ENCODE measurements around the gene TST.

Gene TST

DNA sequence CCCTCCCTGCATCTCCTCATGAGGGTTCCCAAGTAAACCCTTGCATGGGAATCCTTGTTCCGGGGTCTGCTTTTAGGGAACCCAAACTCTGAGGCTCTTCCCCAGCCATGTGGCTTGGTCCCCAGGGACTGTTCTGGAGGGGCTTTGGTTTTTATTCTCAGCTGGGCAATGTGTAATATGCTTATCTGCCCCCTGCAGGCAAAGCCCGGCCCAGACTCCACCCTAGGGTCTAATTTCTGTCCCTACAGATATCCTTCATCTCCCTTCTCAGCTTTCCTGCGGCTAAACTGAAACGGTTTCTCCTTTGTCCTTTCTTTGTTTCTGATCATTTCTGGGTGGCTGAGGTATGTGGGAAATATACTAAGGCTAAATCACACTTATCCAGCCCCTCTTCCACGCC, 37.1 kb downstream of the TST start:
- no peak for DNase-seq (ENCODE audit: low read depth)

DNA sequence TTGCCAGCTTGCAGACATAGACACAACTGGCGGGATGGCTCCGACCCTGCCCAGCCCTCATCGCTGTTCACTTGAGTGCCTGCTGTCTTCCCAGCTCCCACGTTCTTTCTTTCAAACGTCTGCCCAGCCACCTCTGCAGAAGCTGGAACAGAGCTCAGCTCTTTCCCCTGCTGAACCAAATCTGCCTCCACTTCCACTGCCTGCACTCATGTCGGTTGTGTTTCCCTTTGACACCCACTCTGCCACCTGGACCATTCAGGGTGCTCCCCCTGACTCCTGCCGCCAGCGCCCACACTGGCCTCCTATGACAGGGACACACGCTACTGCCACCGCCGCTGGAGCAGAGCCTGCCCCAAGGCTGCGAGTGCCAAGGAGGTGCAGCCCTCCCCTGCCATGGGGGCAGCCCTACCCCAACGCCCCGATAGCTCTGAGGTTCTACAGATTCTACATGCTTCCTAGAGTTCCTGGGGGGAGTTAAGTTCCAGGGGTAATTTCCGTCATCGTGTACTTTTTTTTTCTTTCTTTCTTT, 37.9 kb downstream of the TST start:
- DNase-seq (ENCODE audit: low read depth): no peak

DNA sequence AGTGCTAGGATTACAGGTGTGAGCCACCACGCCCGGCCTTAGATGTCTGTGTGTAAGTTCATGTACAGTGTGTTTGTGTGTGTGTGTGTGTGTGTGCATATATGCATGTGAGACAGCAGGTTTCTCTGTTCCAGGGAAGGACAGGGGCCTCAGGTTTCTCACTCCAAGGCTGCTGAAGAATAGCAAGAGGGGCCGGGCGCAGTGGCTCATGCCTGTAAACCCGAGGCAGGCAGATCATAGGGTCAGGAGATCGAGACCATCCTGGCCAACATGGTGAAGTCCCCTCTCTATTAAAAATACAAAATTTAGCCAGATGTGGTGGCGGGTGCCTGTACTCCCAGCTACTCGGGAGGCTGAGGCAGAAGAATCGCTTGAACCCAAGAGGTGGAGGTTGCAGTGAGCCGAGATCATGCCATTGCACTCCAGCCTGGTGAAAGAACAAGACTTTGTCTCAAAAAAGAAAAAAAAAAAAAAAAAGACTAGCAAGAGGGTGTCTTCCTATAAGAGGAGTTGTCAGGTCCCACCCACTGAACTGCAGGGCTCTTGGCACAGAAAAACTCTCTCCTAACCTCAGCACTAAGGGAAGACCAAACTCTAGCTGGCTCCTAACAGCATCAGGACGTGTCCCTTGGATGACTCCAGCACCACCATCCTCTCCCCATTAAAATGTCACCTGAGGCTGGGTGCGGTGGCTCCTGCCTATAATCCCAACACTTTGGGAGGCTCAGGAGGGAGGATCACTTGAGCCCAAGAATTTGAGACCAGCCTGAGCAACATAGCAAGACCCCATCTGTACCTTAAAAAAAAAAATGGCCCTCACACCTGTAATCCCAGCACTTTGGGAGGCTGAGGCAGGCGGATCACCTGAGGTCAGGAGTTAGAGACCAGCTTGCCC, 40.0 kb downstream of the TST start:
- no peak for DNase-seq (ENCODE audit: low read depth)

DNA sequence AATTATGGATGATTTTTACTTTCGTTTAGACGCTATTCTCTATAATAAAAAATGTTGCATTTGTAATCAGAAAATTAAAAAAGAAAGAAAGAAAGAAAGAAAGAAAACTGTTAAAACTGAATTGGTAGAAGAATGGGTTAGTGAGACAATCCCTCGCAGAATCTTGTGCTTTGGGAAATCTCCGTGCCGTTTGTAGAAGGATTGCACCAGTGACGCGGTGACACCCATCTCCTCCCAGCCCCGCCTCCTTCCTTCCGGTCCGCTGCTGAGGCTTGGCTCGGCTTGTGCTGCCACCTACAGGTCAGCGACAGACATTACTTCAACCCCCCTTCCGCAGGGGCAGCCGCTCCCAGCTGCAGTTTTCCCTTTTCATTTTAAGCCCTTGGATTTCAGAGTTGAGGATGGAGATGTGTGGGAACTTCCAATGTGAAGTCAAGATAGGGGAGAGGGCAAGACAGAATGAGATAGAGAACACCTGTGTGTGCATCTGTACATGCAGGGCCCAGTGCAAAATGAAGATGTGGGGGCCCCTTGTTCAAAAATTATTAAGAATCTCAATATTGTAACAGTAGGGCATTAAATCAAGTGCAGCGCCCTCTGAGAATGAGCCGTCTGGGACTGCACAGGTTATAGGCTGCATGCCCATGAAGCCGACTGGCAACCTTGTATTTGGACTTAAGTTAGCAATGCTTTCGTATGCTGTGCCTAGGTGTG, 41.1 kb downstream of the TST start:
- peak; percentile 88 for DNase-seq (ENCODE audit: low read depth)

DNA sequence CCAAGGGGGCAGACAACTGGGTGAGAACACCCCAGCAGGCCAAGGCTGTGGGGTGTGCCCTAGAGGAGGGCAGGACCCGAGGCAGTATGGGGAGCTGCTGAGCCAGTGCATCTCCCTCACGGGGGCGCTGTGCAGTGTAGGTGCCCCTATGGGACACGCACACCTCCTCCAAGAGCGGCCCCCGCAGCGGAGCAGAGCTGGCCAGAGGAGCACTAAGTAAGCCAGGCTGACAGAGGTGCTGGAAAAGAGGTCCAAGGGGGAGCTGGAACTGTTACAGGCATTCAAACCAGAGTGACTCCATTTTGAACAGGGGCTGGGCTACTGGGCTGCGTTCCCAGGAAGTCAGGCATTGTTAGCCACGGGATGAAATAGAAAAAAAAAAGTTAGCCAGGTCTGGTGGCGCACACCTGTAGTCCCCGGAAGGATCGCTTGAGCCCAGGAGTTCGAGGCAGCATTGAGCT, 41.8 kb downstream of the TST start:
- DNase-seq (ENCODE audit: low read depth): peak; percentile 70

DNA sequence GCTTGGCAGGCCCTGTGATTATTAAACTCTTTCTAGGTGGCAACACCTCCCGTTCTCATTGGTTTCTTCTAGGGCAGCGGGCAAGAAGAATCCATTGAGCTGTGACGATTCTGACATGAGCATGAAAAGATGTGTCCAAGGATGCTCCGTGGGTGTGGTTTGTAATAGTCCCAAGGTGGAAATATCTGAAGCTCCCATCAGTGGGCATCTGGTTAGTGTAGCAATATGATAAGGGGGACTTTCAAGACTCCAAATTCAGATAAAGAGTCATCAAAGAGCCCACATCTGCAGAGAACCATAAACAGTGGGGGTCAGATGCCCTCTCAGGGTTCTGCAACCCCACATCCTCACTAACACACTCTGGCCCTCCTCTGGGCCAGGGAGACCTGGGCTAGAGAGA, 42.6 kb downstream of the TST start:
- no peak for DNase-seq (ENCODE audit: low read depth)

DNA sequence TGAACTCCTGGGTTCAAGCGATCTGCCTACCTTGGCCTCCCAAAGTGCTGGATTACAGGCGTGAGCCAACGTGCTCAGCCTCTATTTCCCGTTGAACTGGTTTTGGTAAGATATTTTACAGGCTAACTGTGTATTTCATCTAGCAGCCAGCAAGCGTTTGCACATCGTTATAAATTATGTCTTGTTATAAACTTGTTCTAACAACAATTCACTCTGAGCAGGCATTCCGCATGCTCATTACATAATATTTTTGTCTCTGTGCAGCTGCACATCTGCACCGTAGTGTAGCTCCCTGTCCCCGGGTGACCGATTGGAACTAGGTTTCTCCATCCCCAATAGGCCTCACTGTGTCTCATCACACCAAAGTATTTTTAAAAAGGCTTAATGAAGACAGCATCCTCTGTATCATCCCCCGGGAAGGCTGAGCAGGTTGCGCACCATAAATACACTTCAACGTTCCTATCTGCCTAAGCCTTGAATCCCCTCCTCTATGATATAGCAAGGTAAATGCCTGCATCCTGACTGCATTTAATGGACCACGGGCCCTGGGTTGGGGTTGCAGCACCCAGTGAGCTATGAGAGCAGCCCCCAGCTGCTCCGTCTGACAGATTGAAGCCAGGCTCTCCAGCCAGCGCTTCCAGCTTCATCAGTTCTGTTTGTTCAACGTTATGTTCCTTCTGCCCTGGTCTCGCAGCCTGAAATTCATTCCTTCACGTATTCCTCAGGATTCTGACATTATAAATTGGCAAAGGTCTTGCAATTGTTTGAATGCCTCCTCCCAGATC, 47.7 kb downstream of the TST start:
- DNase-seq (ENCODE audit: low read depth): no peak

DNA sequence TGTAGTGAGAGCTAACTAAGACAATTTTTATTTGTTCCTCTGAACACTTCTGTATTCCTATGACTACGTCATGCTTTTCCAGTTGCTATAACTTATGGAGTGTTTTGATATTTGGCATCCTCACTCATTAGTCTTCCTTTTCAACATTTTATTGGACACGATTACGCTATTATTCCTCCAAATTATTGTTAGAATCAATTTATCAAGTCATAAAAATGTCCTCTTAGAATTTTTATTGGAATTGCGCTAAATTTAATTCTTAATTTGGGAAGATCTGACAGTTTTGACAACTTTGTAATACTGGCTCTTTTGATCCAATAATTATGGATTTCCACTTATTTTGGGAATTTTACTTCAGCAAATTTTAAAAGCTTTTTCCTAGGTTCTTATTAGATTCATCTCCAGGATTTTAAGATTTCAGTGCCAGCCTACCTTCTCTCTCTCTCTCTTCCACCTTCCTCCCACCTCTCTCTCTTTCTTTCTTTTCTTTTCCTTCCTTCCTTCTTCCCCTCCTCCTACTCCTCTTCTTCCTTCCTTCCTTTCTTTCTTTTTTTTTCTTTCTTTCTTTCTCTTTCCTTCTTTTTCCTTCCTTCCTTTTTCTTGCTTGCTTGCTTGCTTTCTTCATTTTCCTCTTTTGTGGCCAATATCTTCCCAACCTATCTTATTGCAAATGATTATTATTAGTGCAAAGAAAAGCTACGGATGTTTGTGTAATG, 50.8 kb downstream of the TST start:
- no peak for DNase-seq (ENCODE audit: low read depth)

DNA sequence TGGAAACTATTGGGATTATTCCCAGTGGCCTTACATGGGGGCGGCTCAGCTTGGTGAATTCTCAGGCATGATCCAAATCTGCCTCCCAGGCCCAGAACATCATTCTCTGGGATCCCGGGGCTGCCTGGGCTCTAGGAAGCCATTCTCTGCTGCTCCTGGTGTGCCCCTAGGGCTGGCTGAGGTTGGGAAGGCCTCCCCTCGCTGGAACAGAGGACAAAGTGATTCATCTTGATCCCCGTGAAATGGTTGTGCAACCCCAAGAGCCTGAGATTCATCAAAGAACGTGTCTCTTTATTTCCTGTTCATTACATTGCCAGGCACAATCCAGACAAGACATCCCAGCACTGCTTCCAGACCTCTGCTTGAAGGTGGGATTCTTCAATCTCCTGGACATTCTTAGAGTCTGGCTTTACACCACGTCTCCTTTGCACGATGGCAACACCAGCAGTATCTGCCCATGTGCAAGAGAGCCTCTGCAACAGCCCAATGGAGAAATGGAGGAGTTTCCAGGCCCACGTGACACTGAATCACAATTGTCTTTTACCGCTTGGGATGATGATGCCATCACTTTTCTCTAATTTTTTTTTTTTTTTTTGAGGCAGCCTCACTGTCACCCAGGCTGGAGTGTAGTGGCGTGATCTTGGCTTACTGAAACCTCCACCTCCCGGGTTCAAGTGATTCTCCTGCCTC, 52.3 kb downstream of the TST start:
- no peak for DNase-seq (ENCODE audit: low read depth)

DNA sequence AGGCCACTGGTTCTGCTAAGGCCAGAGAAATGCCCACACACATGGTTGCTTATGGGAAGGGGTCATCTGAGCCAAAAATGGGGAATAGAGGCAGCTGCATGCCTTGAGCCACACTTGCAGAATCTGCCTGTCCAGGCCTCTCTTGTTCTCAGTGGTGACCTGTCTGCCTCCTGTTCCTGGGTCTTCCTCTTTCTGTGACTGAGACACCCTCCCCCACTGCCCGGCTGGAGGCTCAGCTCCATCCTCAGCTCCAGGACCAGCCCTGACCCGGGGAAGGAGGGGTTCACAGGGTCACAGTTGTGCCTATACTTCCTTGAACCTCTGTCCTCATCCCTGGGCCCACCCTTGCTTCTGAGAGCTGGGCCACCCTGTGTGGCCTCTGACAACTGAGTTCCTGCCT, 53.6 kb downstream of the TST start:
- DNase-seq (ENCODE audit: low read depth): no peak

DNA sequence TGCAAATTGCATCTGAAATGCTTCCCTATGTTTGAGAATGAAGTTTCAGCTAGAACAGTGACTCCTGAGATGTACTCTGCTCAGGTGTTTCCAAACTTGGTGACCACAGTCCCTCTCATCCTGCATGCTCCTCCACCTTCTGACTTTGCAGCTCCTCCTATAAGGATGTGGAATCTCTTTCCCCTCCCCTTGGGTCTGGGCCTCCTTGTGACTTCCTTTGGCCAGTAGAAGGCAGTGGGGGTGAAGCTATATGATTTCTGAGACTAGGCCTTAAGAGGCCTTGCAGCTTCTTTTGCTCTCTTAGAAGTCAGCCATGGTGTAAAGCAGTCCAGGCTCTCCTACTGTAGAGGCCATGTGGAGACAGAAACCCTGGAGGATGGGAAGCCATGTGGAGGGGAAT, 55.1 kb downstream of the TST start:
- DNase-seq (ENCODE audit: low read depth): no peak

DNA sequence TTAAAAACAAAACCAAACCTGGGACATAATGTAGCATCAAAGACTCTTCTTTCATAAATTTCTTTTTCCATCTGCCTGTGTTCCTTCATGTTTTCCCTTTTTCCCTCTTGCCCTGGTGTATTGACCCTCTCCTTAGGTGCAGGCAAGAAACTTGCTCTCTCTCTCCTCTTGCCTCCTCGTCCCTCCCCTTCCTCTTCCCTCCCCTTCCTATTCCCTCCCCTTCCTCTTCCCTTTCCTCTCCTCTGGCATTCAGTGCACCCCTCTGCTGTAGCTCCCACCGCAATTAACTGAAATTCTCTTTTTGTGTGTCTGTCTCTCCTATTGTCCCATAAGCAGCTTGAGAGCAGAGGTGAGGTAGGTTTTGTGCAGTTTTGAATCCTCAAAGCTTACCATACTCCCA, 55.9 kb downstream of the TST start:
- DNase-seq (ENCODE audit: low read depth): no peak

DNA sequence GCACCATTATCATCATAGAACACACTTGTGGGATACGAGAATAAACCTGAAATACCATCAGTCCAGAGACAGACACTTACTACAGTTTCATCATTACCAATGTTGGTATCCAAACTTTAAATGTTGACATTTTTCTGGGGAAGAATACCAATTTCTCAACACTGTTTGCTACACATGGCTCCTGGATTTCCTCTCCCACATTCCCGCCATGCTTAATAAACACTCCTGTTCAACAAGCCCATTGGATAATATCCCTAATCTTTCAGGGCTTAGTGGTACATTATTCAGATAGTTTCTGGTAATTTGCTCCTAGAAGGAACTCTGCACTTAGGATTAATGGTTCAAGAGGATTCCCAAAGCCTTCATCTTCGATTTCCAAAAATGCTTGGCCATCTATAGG, 57.6 kb downstream of the TST start:
- no peak for DNase-seq (ENCODE audit: low read depth)

Measured in T follicular helper cell (primary cell).